Subcutaneous adipose tissue (tissue), 4 donors: ENCODE data around the gene LRP1B. TPM values are rescaled to one million over a fixed set of nuclear protein-coding genes. Genes with fewer than 3 reads are reported as not detected.

ENCODE experiments used
- total RNA-seq, 4 donors: library from RNA; depleted of rRNA; stranded (reverse); fragments of >200 nt; gene quantifications; one replicate each; pipeline ENCODE4 v1.1.0, GENCODE V29; 2016
- TF ChIP-seq, protein P1 (sequence below): fragments of 450-650 bp; IDR thresholded peaks from one replicate; pipeline ENCODE4 v1.5.1; 2016; ENCODE audit warnings: low read depth, mild to moderate bottlenecking, control low read depth, antibody characterized with exemption, moderate library complexity

The LRP1B gene
- total RNA-seq, 4 donors from 2014 or later, result 4.2 to 50.2 (median 14.7) TPM

DNA sequence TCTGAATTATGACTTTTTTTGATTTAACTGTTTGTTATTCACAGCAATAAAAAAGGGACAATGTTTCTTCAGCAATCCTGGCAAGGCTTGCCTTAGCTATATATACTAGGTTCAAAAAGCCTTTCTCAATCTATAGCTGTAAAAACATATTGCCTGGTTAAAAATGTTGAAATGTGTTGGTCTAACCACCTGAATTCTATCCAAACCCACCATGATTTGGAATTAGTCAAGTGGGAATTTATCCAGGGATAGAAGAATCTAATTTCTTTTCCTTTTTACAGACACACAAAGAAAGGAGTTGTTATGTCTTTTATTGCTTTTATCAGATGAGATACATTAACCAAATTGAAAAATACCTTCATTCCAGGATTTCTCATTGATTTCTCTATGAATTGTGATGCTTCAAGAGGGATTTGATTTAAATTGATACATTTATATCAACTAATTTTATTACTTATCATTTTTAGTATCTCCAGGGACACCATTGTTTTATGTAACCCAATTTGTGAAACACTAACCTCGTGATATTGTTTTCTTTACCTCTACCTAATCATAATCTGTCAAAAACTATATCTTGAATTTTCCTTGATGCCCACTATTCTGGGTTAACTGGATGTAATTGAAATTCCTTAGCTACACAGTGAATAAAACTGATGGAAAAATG lies 88.1 kb downstream of the LRP1B start:
- TF ChIP-seq, protein P1, sequence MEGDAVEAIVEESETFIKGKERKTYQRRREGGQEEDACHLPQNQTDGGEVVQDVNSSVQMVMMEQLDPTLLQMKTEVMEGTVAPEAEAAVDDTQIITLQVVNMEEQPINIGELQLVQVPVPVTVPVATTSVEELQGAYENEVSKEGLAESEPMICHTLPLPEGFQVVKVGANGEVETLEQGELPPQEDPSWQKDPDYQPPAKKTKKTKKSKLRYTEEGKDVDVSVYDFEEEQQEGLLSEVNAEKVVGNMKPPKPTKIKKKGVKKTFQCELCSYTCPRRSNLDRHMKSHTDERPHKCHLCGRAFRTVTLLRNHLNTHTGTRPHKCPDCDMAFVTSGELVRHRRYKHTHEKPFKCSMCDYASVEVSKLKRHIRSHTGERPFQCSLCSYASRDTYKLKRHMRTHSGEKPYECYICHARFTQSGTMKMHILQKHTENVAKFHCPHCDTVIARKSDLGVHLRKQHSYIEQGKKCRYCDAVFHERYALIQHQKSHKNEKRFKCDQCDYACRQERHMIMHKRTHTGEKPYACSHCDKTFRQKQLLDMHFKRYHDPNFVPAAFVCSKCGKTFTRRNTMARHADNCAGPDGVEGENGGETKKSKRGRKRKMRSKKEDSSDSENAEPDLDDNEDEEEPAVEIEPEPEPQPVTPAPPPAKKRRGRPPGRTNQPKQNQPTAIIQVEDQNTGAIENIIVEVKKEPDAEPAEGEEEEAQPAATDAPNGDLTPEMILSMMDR, result no peak

DNA sequence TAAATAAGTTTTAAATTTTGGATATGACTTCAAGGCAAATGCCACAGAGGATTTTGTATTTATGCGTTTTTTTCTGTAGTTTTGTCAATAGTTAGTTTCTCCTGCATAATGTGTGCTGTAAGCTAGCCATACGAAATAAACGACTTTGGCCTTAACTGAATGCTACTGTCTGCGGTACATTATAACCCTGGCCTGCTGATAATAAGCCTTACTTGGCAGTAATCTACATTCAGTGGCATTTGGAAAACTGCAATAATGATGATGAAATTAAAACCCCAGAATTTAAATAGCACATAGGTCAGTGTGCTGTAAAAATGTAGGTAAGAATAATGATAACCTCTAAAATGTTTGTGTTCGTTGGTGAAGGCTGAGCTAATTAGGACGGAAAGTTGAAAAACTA lies 88.8 kb downstream of the LRP1B start:
- TF ChIP-seq, protein P1, result no peak

DNA sequence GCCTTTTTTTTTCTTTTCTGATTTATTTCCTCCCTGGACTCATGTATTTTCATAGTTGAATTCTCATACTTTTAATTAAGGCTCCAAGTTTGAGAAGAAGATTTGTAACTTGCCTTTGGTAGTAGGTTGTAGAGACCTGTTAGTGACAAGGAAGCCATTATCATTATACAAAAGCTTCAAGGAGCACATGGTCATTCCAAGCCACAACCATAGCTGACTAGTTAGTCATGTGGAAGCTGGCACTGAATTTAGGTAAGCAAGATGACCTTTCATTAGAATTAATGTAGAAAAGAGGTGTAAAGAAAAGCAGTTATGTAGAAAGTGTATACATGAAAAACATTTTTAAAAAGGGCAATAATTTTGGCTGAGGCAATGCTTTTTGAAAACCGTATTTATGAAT lies 89.7 kb downstream of the LRP1B start:
- TF ChIP-seq, protein P1, result no peak

DNA sequence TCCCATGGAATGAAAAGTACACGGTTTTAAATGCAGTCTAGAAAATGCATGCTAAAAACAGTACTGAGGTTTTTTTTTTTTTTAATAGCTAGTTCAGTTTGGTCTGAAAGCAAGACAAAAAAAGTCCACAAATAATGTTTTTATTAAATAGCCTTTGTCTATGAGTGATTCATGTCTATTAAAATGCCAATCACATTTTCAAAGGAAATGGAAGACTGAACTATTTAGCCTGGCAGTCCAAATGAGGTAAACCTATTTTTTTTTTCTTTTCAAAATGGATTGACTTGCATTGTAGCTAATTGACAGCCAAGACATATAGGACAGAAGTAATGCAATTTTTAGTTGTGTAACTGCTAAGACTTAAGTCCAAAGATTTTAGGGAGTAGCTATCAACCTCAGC lies 90.3 kb downstream of the LRP1B start:
- TF ChIP-seq, protein P1, result no peak

DNA sequence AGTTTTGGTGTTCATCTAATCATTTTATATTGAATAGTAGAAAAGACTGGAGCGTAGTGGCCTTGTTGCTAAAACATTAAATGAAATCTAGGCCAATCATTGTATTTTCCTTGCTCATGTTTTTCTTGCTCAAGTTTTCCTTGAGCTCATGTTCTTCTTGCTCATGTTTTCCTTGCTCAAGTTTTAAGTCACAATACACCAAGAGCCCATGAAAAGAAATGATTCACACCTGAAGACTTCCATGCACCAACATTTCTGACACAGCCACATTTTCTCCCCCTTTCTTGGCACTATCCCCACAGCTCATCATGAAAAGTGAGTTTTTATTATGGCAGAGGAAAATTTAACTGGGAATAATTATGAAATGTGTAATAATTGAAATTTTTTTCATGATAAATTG lies 92.0 kb downstream of the LRP1B start:
- TF ChIP-seq, protein P1, result no peak

DNA sequence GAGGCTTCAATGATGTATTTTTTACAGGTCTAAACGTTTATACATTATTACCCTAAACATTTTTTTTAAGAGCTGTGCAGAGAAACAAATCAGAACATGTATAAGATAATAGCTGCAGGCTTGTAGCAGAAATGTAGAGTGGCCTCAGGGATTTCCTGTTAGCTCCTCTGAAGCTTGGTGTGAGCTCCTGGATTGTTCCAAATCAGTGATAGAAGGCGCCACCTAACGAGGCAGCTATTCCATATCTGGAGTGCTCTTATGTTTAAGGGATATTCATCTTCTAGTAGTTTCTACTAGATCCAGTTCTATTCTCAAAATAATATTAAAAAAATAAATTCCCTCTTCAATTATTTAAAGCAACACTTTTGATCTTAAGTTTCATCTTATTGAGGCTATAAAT lies 93.1 kb downstream of the LRP1B start:
- TF ChIP-seq, protein P1, result no peak

DNA sequence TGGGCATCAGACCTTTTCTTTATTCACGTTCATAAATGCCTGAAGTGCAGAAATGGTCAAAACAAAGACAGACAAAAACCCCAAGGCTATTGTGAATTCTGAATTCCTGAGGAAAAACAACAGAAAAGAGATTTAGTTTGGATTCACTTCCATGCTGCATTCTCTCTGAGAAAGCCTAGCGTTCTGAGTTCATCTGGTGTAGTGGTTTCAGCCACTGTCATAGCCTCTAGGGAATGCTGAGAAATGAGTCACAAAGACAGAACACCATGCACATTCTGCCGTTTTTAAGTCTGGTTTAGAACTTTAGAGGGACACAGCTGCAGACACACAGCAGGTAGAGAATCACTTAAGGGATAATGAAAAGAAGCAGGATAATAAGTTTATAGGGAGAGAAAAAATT lies 93.8 kb downstream of the LRP1B start:
- TF ChIP-seq, protein P1, result no peak
